Measurements from ENCODE around the gene TBX20.
"Not testable (repeated sequence)": the region's sequence is repeated elsewhere in the genome, so short reads cannot be mapped to it uniquely, and the experiment has no call there.

GRCh38 chr7:35241008-35241407 lies 12.9 kb downstream of the TBX20 start:
- TF ChIP-seq CTCF (IDR thresholded peaks at IDR 0.05; ENCODE audit: insufficient read depth, low read depth, low read length); EZH2 (IDR thresholded peaks at IDR 0.05; ENCODE audit: insufficient read depth, low read length): not testable (repeated sequence)

Measured in astrocyte (in vitro differentiated cells and primary cell).